B cell (primary cell): ENCODE results near the gene NXPE3. TPM values are rescaled to one million over a fixed set of nuclear protein-coding genes. Genes with fewer than 3 reads are reported as not detected.
A peak's percentile ranks its signal among the peaks of the same experiment; 100 is the strongest.

Experiments used
- ATAC-seq: fragments of 200-7000 bp; cut with Tn5 transposase; one replicate; pipeline ENCODE4 v1.10.0; 2021; ENCODE audit warnings: low read depth, mild to moderate bottlenecking, moderate number of reproducible peaks, moderate library complexity
- CTCF ChIA-PET: fragments of 350-600 bp; sonication (Branson Sonifier 250); formaldehyde crosslinking; loops from one replicate; lab custom pipeline; 2021; ENCODE audit warnings: antibody characterized with exemption, inconsistent platforms; lab: Charles Lee
- POLR2A ChIA-PET: fragments of 350-600 bp; sonication (Branson Sonifier 250); formaldehyde crosslinking; loops from one replicate; lab custom pipeline; 2021; ENCODE audit warnings: antibody characterized with exemption; lab: Charles Lee
- DNase-seq: peaks from one replicate; pipeline ENCODE4 v3.0.0; 2013
- H2AFZ ChIP-seq: 2 replicates; pipeline ENCODE4 v1.6.1; 2012; ENCODE audit warnings: mild to moderate bottlenecking, low read depth, low read length; ENCODE audit not compliant: insufficient read depth, poor library complexity, severe bottlenecking
- H3K27ac ChIP-seq, 2 donors: 1 replicate in 1 of 2; 2 replicates in 1 of 2; pipeline ENCODE4 v1.5.1; 2012 to 2013; ENCODE audit warnings: low read length in 2 of 2, mild to moderate bottlenecking in 2 of 2, moderate library complexity in 1 of 2
- H3K27me3 ChIP-seq, 4 experiments: fragments of 200-600 bp in 1 of 4; sonication (generic) in 1 of 4; replicated peaks in 1 of 4; 1 replicate in 2 of 4; 2 replicates in 2 of 4; pipeline versions ENCODE4 v1.6.1 to v1.7.0; 2013 to 2016; ENCODE audit warnings: low read length in 3 of 4, mild to moderate bottlenecking in 2 of 4, mixed read lengths in 1 of 4, moderate library complexity in 1 of 4; ENCODE audit not compliant: insufficient read depth in 4 of 4, control insufficient read depth in 3 of 4; ENCODE audit errors: control extremely low read depth in 1 of 4
- H3K36me3 ChIP-seq, 2 experiments: replicated peaks in 1 of 2; 1 replicate in 1 of 2; 2 replicates in 1 of 2; pipeline versions ENCODE4 v1.6.1 to v1.7.1; 2013; ENCODE audit warnings: low read length in 1 of 2; ENCODE audit not compliant: insufficient read depth in 2 of 2, control insufficient read depth in 1 of 2; ENCODE audit errors: control extremely low read depth in 1 of 2, extremely low read depth in 1 of 2
- H3K4me1 ChIP-seq, 2 donors: fragments of 200-600 bp in 1 of 2; sonication (generic) in 1 of 2; 1 replicate in 1 of 2; 2 replicates in 1 of 2; pipeline versions ENCODE4 v1.5.1 to v1.6.1; 2013 to 2017; ENCODE audit warnings: low read length in 2 of 2; ENCODE audit not compliant: control insufficient read depth in 2 of 2, insufficient read depth in 2 of 2
- H3K4me2 ChIP-seq: replicated peaks from 2 replicates; pipeline ENCODE3; 2012; ENCODE audit warnings: mild to moderate bottlenecking, low read depth, low read length; ENCODE audit not compliant: poor library complexity, severe bottlenecking
- H3K4me3 ChIP-seq, 5 experiments: fragments of 200-600 bp in 1 of 5; sonication (generic) in 1 of 5; 1 replicate in 3 of 5; 2 replicates in 2 of 5; pipeline versions ENCODE4 v1.5.1 to v1.7.0; 2011 to 2016; ENCODE audit warnings: low read length in 4 of 5, mild to moderate bottlenecking in 4 of 5, low read depth in 2 of 5, control low read depth in 1 of 5, moderate library complexity in 1 of 5; ENCODE audit not compliant: insufficient read depth in 1 of 5; ENCODE audit errors: control extremely low read depth in 1 of 5, extremely low read depth in 1 of 5
- H3K79me2 ChIP-seq: fragments of 200-600 bp; sonication (generic); one replicate; pipeline ENCODE4 v1.6.0; 2016; ENCODE audit warnings: low read length; ENCODE audit not compliant: control insufficient read depth, insufficient read depth
- H3K9ac ChIP-seq: fragments of 200-600 bp; sonication (generic); 2 replicates; pipeline ENCODE4 v1.6.1; 2017; ENCODE audit warnings: mild to moderate bottlenecking, low read length, moderate library complexity
- H3K9me3 ChIP-seq, 3 donors: one replicate each; pipeline versions ENCODE4 v1.6.1 to v1.7.1; 2013; ENCODE audit warnings: low read length in 2 of 3; ENCODE audit not compliant: control insufficient read depth in 2 of 3, insufficient read depth in 1 of 3; ENCODE audit errors: control extremely low read depth in 1 of 3
- H4K20me1 ChIP-seq: 2 replicates; pipeline ENCODE4 v1.6.0; 2012; ENCODE audit warnings: mild to moderate bottlenecking, low read length; ENCODE audit not compliant: insufficient read depth, control insufficient read depth, poor library complexity, severe bottlenecking
- H3K27ac Mint-ChIP-seq: one replicate; pipeline ENCODE4 v1.8.0; 2021; ENCODE audit warnings: mixed read lengths
- H3K27me3 Mint-ChIP-seq: one replicate; pipeline ENCODE4 v1.8.0; 2021; ENCODE audit warnings: mixed read lengths
- H3K4me1 Mint-ChIP-seq: one replicate; pipeline ENCODE4 v1.8.0; 2021; ENCODE audit warnings: mixed read lengths
- H3K4me3 Mint-ChIP-seq: one replicate; pipeline ENCODE4 v1.8.0; 2021; ENCODE audit warnings: mixed read lengths
- H3K9me3 Mint-ChIP-seq: one replicate; pipeline ENCODE4 v1.8.0; 2022; ENCODE audit warnings: mixed read lengths; ENCODE audit not compliant: insufficient read depth
- EZH2 ChIP-seq: IDR thresholded peaks from 2 replicates; pipeline ENCODE4 v1.6.1; 2012; ENCODE audit warnings: borderline replicate concordance, low read depth, mild to moderate bottlenecking, moderate library complexity, low read length; ENCODE audit not compliant: insufficient read depth, poor library complexity, severe bottlenecking
- whole genome bisulfite sequencing: methylation state at CpG from one replicate; pipeline ENCODE4 v1.1.5; 2013; ENCODE audit warnings: missing lambda C conversion rate; ENCODE audit not compliant: insufficient coverage; 5-methylcytosine and 5-hydroxymethylcytosine counted together
- intact Hi-C: fragments of 100-400 bp; cut with micrococcal nuclease; formaldehyde crosslinking; loops from one replicate; pipeline ENCODE4 v1.10.0; 2022
- polyA plus RNA-seq: library from polyadenylated mRNA; depleted of rRNA; stranded (reverse); fragments of >200 nt; gene quantifications from 2 replicates; pipeline ENCODE4 v1.2.3, GENCODE V29; 2012
- total RNA-seq, 2 donors: library from RNA; stranded (reverse); fragments of 120-200 nt in 1 of 2; gene quantifications; 1 replicate in 1 of 2; 2 replicates in 1 of 2; pipeline versions ENCODE4 v1.2.3 to v1.2.4, GENCODE V29; 2013 to 2022
- TF ChIP-seq, protein P1 (sequence below): fragments of 200-600 bp; IDR thresholded peaks from one replicate; pipeline ENCODE4 v1.8.0; 2022; ENCODE audit warnings: antibody characterized with exemption, mild to moderate bottlenecking

The NXPE3 gene
- total and polyA plus RNA-seq, 2 donors (not counting 1 experiment from before 2014, with no cell fraction given), result 15.4 to 19.7 TPM

DNA sequence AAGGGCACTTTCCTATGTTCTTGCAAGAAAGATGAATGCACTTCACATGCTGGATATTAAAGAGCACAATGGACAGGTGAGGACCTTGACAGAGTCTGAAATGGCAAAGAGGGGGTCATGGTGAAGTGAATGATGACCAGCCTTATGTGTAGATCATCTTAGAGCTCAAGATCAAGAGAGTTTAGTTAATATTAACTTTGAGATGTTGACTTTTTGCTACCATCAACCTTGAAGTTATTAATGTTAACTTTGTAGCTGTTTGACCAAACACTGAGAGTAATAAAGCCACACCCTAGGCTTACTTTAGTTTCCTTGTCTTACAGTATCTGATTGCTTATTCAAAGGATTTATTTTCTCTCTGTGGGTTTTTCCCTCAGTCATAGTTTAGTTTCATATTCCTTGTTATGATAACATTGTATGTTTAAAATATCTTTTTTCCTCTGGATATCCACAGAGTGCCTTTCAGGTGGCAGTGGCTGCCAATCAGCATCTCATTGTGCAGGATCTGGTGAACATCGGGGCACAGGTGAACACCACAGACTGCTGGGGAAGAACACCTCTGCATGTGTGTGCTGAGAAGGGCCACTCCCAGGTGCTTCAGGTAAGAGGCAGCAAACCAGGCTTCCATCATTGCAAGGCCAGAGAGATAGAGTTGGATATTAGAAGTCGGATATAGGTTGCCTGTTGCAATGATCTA is 75.7 kb downstream of the NXPE3 start:
- peaks cover 61% of the 10 kb centered on the region for H4K20me1 ChIP-seq
- peaks cover 13 to 22% of the 10 kb centered on the region in 2 donors for H3K4me1 ChIP-seq
- 100% methylated on average over 2 of the region's 2 CpGs for WGBS
- peaks cover 26 to 76% of the 10 kb centered on the region in 2 experiments for H3K36me3 ChIP-seq
- Mint-ChIP-seq H3K27ac (no peak overlapping the region), H3K4me1 (peaks cover 52% of the 10 kb centered on the region), H3K4me3 (no peak overlapping the region), H3K9me3 (no peaks in the 10 kb centered on the region), H3K27me3 (no peaks in the 10 kb centered on the region)
- H3K27ac ChIP-seq, result peak overlapping the region in 1 of 2 donors; percentile 28
- no peak overlapping the region for H2AFZ ChIP-seq
- no peak overlapping the region for H3K4me3 ChIP-seq
- intact Hi-C loops, result loop anchor here (5.0 kb wide), 4 partner anchors 37 to 203 kb away; partner anchors contain the start of gene ZBTB11
- TF ChIP-seq EZH2, result no peak
- TF ChIP-seq, protein P1, sequence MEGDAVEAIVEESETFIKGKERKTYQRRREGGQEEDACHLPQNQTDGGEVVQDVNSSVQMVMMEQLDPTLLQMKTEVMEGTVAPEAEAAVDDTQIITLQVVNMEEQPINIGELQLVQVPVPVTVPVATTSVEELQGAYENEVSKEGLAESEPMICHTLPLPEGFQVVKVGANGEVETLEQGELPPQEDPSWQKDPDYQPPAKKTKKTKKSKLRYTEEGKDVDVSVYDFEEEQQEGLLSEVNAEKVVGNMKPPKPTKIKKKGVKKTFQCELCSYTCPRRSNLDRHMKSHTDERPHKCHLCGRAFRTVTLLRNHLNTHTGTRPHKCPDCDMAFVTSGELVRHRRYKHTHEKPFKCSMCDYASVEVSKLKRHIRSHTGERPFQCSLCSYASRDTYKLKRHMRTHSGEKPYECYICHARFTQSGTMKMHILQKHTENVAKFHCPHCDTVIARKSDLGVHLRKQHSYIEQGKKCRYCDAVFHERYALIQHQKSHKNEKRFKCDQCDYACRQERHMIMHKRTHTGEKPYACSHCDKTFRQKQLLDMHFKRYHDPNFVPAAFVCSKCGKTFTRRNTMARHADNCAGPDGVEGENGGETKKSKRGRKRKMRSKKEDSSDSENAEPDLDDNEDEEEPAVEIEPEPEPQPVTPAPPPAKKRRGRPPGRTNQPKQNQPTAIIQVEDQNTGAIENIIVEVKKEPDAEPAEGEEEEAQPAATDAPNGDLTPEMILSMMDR, result no peak
- CTCF ChIA-PET, result no interaction called here
- POLR2A ChIA-PET, result no interaction called here
- peaks cover 36% of the 10 kb centered on the region for H3K79me2 ChIP-seq
- DNase-seq (no peak), ATAC-seq (no peak)
- H3K27me3 ChIP-seq, result no peaks in the 10 kb centered on the region
- no peak overlapping the region for H3K4me2 ChIP-seq
- no peaks in the 10 kb centered on the region for H3K9me3 ChIP-seq
- H3K9ac ChIP-seq, result no peak overlapping the region

DNA sequence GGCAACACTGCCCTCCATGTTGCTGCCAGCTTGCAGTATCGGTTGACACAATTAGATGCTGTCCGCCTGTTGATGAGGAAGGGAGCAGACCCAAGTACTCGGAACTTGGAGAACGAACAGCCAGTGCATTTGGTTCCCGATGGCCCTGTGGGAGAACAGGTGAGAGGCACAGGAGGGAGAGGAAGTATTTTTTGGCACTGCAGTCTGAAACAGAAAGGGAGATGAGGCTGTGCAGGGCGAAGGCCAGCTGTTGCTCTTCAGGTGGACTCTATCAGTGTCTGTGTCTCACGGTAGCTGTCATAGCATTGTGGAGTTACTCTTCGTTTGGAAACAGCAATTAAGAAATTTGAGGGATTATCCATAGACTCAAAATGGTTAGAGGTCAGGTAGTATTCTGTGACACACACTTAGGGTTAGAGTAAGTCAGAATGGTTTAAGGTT is 78.3 kb downstream of the NXPE3 start:
- H3K4me1 Mint-ChIP-seq, result peaks cover 61% of the 10 kb centered on the region
- no peaks in the 10 kb centered on the region for H3K27me3 Mint-ChIP-seq
- H3K36me3 ChIP-seq, result peaks cover 26 to 92% of the 10 kb centered on the region in 2 experiments
- no peak for TF ChIP-seq EZH2
- TF ChIP-seq, protein P1, result no peak
- H3K27ac ChIP-seq, result peak overlapping the region in 1 of 2 donors; percentile 5
- peaks cover 12% of the 10 kb centered on the region for H3K79me2 ChIP-seq
- POLR2A ChIA-PET, result no interaction called here
- no peak overlapping the region for H3K4me3 Mint-ChIP-seq
- H3K4me1 ChIP-seq, result peaks cover 20 to 33% of the 10 kb centered on the region in 2 donors
- peaks cover 55% of the 10 kb centered on the region for H4K20me1 ChIP-seq
- H3K9ac ChIP-seq, result no peak overlapping the region
- CTCF ChIA-PET, result interaction anchor here (0.9 to 1.2 kb wide), 5 partner anchors 10 to 368 kb away, joined by 3 to 4 read pairs (median 3); no protein-coding TSS in a partner anchor
- WGBS, result 97% methylated on average over 8 of the region's 8 CpGs
- peak overlapping the region; percentile 21 for H3K27ac Mint-ChIP-seq
- H3K4me2 ChIP-seq, result no peak overlapping the region
- DNase-seq, result no peak
- peaks cover 0 to 3% (median 0%) of the 10 kb centered on the region in 3 donors for H3K9me3 ChIP-seq
- intact Hi-C loops, result no loop called here
- ATAC-seq, result no peak
- H3K27me3 ChIP-seq, result no peaks in the 10 kb centered on the region
- peaks cover 2% of the 10 kb centered on the region for H3K9me3 Mint-ChIP-seq
- H2AFZ ChIP-seq, result no peak overlapping the region
- no peak overlapping the region for H3K4me3 ChIP-seq
